ENCODE measurements around the gene FOXP1.

- no peak for TF ChIP-seq GTF2F1 (IDR thresholded peaks at IDR 0.05; ENCODE audit: borderline replicate concordance, low read depth, low read length)
- no peak for TF ChIP-seq CTCF (IDR thresholded peaks at IDR 0.05; ENCODE audit: control extremely low read depth in 1 of 3, insufficient read depth in 1 of 3, low read depth in 1 of 3, low read length in 3 of 3)
- no peak for TF ChIP-seq EP300 (IDR thresholded peaks at IDR 0.05; ENCODE audit: borderline replicate concordance in 1 of 2, low read depth in 2 of 2, low read length in 2 of 2)
- no peak for TF ChIP-seq EZH2 (IDR thresholded peaks at IDR 0.05; ENCODE audit: low read depth, low read length, severe bottlenecking)
- TF ChIP-seq TEAD4 (IDR thresholded peaks at IDR 0.05; ENCODE audit: low read depth, low read length), result no peak
- TF ChIP-seq RAD21 (IDR thresholded peaks at IDR 0.05 in 1 of 2, conservative IDR thresholded peaks at IDR 0.05 in 1 of 2; ENCODE audit: low read depth in 2 of 2, low read length in 2 of 2), result no peak
Observed at GRCh38 chr3:71185733-71186455, 397.6 kb downstream of the FOXP1 start.

Measured in H1 (cell line).